ENCODE measurements around the gene GPRC5B.

Gene GPRC5B

DNA sequence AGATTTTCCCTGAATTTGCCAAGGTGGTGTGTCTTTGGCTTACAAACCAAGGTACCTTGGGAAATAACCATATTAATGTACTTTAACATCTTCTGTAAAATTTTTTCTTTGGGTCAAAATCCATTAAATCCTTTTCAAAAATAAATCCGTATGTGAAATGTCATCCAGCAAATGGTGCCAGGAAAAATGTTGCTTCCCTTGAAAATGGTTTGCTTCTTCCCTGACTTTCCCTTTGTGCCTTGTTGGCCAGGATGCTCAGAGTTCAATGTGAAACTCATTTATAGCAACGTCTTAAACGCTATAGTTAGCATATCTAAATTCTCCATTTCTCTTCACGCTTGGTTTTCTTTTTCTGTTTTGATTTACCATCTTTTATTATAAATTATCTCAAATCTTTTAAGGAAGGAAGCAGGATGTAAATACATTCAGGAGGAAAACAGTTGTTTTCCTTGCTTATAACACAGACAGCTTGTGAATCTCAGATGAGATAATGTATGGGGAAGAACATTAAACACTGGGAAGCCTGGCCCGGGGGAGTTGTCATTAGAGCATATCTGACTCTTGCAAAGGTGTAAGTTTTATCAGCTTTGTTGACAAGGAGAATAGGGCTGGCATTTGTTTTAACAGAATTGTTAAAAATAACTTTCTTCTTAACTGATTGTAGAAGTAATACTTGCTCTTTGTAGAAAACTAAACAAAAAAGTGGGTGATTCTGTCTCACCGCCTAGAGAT lies 42.1 kb downstream of the GPRC5B start:
- no peak for DNase-seq

DNA sequence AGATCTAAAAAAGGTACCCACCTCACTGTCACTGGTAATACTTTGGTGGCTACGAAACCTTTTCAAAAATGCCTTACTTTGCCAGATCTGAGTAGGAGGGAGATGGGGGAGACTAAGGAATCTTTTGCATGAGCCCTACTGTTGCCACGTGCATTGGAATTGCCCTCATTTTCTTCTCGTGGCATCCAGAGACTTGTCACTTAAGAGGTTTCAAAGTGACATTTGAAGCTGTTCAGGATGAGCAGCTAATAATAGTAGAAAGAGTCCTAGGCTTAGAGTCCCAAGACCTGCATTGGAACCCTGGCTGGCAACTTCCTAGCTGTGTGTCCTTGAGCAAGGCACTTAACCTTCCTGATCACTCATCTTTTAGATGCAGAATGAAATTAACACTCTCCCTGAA lies 43.5 kb downstream of the GPRC5B start:
- DNase-seq, result no peak

DNA sequence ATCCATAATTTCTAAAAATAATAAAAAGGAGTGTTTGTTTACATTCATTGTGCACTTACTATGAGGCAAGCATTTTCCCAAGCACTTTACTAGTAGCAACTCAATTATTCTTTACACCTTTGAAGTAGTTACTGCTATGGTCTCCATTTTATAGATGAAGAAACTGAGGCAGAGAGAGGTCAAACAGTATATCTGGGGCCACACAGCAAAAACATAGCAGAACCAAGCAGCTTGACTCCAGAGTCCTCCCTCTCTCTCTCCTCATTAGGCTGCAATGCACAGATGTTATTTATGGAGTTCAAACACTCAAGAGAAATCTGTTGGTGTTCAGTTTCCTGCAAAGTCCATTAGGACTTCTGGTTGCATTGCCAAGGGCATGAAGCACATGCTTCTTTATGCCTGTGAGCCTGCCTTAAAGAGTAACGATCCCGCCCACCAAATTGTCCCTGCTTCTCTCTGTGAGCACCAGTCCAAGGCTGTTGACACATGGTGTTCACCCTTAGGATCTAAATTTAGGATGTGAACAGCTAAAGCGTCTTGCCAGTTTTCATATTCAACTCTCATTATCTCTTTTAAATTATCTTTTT lies 44.0 kb downstream of the GPRC5B start:
- DNase-seq, result no peak

DNA sequence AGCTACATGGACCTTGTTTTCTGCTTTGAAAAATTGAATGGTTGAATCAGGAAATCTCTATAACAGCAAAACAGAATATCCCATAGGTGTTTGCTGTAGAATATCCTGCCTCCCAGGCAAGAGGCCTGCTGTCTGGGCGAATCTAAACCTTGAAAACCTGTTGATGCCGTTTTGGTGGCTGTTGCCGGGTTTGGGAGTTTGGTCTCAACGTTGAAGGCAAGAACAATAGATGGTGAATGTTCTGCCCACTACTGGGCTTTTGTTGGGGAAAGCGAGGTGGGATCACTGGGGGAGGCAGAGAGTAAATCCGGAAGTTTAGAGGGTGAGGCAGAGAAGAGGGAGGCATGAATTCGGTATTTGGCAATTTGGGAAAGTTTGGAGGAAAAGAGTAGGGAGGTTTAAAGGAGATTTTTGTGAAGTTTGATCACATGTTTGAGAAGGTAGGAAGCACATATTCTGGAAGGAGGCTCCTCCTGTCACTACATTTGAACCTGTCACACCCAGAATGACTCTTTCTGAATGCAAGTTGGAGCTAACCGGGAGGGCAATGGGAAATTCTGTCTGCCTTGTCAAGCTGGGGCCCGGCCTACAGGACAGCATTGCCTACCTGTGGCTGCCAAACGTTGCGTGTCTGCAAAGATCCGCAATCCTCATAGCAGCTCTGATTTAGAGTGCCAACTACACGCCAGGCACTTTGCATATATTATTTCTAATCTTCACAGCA lies 46.5 kb downstream of the GPRC5B start:
- no peak for DNase-seq

DNA sequence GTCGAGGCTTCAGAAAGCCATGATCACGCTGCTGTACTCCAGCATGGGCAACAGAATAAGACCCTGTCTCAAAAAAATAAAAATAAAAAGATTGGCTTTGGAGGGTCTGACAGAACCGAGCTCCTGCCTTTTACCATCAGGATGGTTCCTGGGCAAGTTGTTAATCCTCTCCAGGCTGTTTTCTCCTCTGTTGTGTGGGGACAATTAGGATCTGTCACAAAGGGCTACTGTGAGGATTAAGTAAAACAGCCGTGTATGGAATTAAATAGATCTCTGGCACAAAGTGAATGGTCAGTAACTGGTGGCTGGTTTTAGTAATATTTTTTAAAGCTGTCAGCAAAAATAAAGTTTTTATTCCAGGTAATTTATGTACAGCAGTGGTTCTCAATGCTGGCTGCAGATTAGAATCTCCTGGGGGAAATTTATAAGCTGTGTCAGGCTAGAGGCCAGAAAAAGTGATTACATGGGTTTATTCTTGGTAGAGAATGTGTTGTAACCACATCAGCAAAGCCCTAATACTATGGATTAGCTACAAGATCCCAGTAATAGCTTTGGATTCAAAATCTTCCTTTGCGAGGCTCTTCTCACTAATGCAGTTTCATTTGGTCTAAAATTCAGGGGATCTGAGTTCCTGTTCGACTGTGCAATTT lies 47.2 kb downstream of the GPRC5B start:
- no peak for DNase-seq

DNA sequence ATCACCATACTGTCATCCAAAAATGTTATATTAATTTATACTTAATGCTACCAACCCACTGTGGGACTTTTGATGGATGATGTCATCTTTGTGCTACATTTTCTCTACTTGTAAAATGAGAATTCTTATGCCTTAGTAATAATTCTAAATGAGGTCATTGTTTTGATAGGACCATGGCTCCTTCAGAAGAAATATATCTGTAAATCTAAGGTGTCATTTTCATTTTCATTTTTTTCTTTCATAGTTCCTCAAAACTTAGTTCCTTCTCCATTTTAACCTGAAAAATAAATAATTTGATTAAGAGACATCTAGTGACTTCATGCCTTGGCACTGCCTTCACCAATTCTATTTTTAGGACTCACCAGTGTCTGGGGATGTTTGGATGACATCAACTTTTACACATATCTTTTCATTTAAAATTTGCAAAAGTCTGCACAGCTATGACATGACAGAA lies 48.7 kb downstream of the GPRC5B start:
- DNase-seq, result no peak

- no peak for DNase-seq
Measured at GRCh38 chr16:19835196-19835595, 49.5 kb downstream of the GPRC5B start.

DNA sequence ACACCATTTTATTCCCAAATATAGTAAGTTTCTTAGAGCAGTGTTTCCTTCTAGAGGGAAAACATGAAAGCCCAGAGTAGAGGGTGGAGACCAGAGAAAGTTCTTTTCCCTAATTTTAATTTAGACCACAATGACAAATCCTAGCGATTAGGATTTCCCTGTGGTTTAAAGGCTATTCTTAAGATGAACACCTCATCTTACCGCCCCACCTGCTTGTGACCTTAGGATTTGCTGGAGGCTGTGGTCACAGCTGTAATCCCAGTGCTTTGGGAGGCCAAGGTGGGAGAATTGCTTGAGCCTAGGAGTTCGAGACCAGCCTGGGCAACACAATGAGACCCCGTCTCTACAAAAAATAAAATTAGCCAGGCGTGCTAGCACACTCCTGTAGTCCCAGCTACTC lies 51.1 kb downstream of the GPRC5B start:
- no peak for DNase-seq

DNA sequence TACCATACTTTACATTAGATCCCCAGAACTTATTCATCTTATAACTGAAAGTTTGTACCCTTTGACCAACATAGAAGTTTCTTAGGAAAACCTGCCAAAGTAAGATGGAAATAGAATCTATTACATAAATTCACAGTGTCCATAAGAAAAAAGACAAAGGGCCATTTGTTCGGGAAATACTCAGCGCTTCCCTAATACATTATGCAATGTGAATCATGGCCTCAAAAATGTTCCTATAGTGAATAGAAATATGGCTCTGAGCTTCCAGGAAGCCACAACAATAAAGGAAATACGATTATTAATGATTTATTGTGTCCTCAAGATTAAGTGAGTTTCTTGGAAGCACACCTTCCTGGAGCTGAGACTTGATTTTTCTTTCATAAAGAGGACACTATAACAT lies 51.5 kb downstream of the GPRC5B start:
- DNase-seq, result no peak

DNA sequence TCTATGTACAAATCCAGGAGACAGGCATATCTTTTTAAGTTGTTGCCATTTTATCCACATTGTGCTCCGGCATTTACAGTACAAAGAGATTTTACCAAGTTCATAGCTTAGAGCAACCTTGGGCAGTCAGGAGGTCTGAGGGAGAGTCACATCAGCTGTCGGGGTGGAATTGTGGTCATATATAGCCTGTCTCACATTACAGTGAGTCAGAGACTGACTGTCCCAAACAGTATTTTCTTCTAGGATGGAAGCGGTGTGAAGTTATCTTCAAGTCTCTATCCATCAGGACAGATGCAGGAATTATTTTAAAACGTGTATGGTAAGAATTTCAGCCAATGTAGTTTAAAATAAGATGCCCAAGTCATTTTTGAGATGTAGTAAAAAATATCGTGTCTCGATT lies 53.0 kb downstream of the GPRC5B start:
- DNase-seq, result no peak

DNA sequence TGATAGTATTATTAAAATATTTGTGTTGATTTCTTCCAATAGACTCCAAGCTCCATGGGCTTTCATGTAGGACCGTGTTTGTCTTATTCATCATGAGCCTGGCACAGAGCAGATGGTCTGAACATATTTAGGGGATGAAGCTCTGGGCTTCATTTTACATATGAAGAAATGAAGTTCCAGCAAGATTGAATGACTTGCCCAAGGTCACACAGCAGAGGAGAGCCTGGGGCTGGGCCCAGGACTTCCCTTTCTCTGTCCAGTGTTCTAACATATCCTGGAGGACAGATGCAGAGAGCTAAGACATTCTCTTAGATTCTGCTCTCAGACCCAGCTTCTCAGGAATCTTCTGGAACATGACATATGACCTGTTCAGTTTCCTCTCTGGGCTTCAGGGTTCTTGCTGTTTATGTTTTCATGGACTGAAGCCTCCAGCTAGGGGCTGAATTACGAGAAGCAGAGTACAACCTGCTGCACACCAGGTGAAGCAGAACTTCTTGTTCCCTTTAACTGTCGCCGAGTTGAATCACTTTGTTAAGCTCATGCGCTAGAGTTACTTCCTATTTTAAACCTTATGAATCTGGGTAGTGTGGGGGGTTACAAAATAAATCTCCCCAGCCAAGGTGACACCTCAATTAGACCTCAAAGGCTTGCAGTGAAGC lies 53.6 kb downstream of the GPRC5B start:
- no peak for DNase-seq

DNA sequence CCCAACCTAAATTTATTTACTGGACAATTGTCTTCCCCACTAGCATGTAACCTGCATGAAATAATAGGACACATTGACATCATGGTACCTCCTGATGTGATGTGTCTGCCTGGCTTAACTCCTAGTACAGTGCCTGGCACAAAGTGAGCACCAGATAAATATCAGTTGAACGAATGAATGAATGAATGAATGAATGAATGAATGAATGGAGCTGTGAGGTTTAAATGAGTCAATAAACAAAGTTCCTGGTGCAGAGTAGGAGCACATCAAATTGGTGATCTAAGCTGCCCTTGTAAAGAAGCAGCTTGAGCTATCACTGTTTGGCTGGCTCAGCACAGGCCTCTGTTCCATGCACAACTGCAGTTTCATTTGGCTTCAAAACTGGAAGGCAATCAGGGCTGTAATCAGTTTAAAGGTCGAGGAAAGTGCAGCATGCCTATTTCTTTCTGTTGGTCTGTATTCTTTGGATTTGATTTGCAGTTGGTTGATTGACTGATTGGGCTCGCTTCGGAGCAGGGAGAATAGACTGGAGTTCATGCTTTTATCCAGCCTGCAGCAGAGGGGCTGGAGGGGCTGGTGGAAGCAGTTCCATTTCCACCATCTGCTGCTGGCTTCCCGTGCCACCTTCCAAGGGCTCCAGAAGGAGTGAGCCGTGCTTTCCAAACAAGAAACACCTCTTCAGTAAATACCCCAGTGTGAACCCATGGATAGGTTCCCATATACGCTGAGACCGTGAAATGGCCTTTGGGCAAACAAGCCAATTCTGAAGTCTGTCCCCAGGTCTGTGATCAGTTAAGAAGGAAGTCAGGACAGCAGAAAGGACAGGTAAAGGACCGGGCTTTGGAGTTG lies 54.6 kb downstream of the GPRC5B start:
- DNase-seq, result no peak

DNA sequence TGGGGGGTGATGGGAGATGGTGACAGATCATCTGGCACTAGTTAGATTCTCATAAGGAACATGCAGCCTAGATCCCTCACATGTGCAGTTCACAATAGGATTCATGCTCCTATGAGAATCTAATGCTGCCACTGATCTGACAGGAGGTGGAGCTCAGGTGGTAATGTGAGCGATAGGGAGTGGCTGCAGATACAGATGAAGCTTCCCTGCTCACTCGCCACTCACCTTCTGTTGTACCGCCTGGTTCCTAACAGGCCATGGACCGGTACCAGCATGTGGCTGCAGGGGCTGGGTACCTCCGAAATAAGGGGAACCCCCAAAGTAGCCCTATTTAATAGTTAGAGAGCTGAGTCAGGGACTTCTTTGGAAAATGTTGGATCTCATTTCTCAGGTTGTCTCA lies 60.4 kb downstream of the GPRC5B start:
- no peak for DNase-seq

DNA sequence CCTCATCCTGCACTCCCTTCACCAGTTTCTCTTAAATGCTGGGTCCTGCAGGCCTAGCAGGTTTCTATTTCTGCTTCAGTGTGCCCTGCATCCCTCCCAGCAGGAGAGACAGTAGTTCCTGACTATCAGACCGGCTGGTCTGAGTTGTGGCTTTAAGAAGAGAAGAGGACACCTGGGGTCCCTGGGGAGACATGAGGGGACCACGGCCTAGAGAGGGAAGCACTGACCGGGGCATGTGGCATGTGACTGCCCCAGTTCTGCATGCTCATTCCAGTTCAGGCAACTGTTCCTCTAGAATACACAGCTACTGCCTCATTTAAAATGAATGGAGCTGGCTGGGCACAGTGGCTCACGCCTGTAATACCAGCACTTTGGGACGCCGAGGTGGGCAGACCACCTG lies 61.3 kb downstream of the GPRC5B start:
- DNase-seq, result no peak

DNA sequence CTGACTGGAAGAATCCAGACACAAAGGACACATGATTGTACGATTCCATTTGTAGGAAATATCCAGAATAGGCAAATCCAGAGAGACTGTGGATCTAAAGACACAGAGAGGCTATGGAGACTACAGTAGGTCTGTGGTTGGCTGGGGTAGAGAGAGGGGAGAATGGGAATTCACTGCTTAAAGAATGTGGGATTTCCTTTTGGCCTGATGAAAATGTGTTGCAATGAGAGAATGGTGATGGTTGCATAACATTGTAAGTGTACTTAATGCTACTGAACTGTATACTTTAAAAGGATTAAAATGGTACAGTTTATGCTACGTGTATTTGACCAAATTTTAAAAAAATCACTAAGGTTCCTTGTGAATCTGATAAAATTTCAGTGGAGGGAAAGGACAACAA lies 62.1 kb downstream of the GPRC5B start:
- no peak for DNase-seq

DNA sequence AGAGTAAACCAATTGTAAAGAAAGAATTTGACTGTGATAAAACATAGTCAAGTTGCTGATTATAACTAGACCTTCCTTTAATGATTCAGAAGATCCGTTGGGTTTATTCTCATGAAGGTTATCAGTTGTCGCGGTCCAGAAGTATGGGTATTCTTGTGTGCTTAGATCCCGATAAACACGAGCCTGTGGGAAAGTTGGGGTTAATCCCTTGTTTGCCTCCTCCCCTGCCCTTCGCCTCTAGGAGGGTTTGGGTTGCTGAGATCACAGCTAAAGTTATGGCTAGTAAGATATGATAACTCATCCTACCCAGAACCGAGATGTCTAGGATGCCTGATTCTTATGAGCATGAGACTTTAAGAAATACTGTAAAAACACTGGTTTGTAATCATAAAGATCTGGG lies 66.8 kb downstream of the GPRC5B start:
- no peak for DNase-seq

DNA sequence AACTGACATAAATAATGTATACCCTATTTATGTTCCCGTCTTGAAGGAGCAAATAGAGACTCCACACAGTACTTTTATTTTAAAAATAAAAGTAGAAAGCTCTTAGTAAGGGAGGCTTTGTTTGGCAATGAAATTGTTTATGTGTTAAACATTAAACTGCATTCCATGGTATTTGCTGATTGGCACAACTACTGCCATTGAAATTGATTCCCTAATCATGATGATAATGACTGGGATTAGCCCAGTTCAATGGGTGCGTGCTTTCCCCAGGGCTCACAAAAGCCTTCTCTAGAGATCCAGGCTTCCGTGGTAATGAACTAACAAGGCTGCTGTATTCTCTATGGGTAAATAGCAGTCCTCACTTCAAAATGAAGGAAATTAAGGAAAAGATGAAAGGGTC lies 67.5 kb downstream of the GPRC5B start:
- no peak for DNase-seq

- DNase-seq, result no peak
Measured at GRCh38 chr16:19815418-19815817, 69.2 kb downstream of the GPRC5B start.

DNA sequence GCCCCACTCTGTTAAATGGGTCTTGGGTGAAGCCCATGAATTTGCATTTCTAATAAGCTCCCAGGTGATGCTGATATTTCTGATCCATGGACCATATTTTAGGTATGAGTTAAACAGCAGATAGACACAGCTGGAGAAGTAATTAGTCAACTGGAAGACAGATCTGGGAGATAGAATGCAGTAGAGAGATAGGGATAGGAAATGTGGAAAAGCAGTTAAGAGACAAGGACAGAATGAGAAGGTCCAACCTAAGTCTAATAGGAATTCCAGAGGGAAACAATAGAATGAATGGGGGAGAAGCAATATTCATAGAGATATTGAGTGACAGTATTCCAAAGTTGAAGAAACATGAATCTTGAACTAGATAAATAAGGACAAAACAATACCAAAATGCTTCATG lies 71.7 kb downstream of the GPRC5B start:
- DNase-seq, result no peak

DNA sequence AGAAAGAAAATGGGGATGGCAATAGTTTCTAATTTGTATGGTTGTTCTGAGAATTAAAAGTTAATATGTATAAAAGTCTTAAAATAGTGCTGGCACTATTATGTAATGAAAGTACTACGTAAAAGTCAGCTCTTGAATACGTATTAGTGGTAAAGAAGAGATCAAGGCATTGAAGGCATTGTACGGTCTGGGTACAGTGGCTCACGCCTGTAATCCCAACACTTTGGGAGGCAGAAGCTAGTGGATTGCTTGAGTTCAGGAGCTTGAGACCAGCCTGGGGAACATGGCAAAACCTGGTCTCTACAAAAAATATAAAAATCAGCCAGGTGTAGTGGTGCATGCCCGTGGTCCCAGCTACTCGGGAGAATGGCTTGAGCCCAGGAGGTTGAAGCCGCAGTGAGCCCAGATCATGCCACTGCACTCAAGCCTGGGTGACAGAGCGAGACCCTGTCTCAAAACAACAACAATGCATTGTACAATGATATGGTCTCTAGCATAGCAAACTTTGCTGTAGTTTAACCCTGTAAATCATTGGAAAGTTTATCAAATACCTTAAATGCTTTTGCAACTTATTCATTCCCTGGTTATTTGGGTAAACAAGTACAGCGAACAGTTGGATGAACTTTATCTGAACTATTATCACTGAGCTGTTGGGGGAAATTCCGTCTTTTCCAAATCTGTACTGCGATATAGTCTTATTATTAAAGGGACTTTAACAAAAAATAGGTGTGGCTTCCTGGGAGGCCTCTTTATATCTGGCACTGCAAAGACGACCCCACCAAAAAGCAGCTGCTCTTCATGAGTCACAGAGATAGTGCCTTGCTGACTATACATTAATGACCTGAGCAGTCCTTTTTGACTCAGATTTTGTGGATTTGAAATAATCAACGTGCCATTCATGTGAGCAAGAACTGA lies 73.6 kb downstream of the GPRC5B start:
- no peak for DNase-seq

DNA sequence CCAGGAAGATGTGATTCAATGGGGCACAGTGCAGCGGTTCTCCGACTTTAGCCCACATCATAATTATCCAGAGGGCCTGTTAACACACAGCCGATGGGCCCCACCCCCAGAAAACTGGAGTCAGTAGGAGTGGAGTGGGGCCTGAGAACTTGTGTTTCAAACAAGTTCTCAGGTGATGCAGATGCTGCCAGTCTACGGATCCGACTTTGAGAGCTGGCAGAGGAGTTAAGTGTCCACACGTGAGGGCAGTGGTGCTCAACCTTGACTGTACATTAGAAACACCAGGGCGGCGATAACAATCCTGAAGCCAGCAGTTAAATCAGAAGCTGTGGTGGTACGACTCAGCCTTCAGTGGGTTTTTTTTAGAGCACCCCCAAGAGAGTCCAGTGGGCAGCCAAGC lies 75.0 kb downstream of the GPRC5B start:
- no peak for DNase-seq

All from SIG-M5 (cell line).